ENCODE measurements around the gene LRP3.
"Not testable (repeated sequence)": the region's sequence is repeated elsewhere in the genome, so short reads cannot be mapped to it uniquely, and the experiment has no call there.

Gene LRP3

GRCh38 chr19:33193865-33194362 is at the start of gene LRP3:
TSS of gene LRP3 (plus strand) at chr19:33194330. CDS start at chr19:33194786, 456 bp downstream.
- no peaks in the 10 kb centered on the region for H3K36me3 Mint-ChIP-seq (ENCODE audit: low read depth)
- no peak for TF ChIP-seq CTCF (IDR thresholded peaks at IDR 0.05; ENCODE audit: unreplicated experiment in 3 of 3)
- peak within 1 kb of the TSS in 2 of 3 experiments; percentile 32 to 44 for H3K27ac Mint-ChIP-seq
- H3K4me3 Mint-ChIP-seq, result peak within 1 kb of the TSS; percentile 87 to 92 (median 91)
- H3K4me1 Mint-ChIP-seq, result no peaks in the 10 kb centered on the region
- H3K9me3 Mint-ChIP-seq, result no peaks in the 10 kb centered on the region
- peaks cover 21% of the 10 kb centered on the region for H3K27me3 Mint-ChIP-seq (ENCODE audit: low read depth)

GRCh38 chr19:33146209-33146608 is 47.9 kb upstream of the LRP3 start:
- Mint-ChIP-seq H3K27me3 (ENCODE audit: low read depth) (peaks cover 6% of the 10 kb centered on the region), H3K36me3 (ENCODE audit: low read depth) (no peaks in the 10 kb centered on the region), H3K27ac (no peak overlapping the region), H3K4me3 (no peak overlapping the region), H3K4me1 (no peaks in the 10 kb centered on the region), H3K9me3 (no peaks in the 10 kb centered on the region)
- TF ChIP-seq CTCF (IDR thresholded peaks at IDR 0.05; ENCODE audit: unreplicated experiment in 3 of 3), result no peak

- Mint-ChIP-seq H3K4me3 (no peak overlapping the region), H3K27ac (no peak overlapping the region), H3K4me1 (no peaks in the 10 kb centered on the region), H3K27me3 (ENCODE audit: low read depth) (no peaks in the 10 kb centered on the region), H3K9me3 (no peaks in the 10 kb centered on the region), H3K36me3 (ENCODE audit: low read depth) (no peaks in the 10 kb centered on the region)
- TF ChIP-seq CTCF (IDR thresholded peaks at IDR 0.05; ENCODE audit: unreplicated experiment in 3 of 3), result no peak
Observed at GRCh38 chr19:33147538-33147937, 46.6 kb upstream of the LRP3 start.

GRCh38 chr19:33150852-33151518 is 43.1 kb upstream of the LRP3 start:
- Mint-ChIP-seq H3K9me3 (no peaks in the 10 kb centered on the region), H3K27me3 (ENCODE audit: low read depth) (no peaks in the 10 kb centered on the region), H3K4me1 (no peaks in the 10 kb centered on the region), H3K36me3 (ENCODE audit: low read depth) (no peaks in the 10 kb centered on the region), H3K27ac (no peak overlapping the region), H3K4me3 (no peak overlapping the region)
- no peak for TF ChIP-seq CTCF (IDR thresholded peaks at IDR 0.05; ENCODE audit: unreplicated experiment in 3 of 3)

GRCh38 chr19:33152176-33152575 is 42.0 kb upstream of the LRP3 start:
- Mint-ChIP-seq H3K27ac (no peak overlapping the region), H3K27me3 (ENCODE audit: low read depth) (no peaks in the 10 kb centered on the region), H3K4me3 (no peak overlapping the region)

GRCh38 chr19:33152625-33153024 is 41.5 kb upstream of the LRP3 start:
- not testable (repeated sequence) for H3K36me3 Mint-ChIP-seq (ENCODE audit: low read depth); H3K9me3 Mint-ChIP-seq; H3K27me3 Mint-ChIP-seq (ENCODE audit: low read depth); H3K27ac Mint-ChIP-seq; H3K4me1 Mint-ChIP-seq; H3K4me3 Mint-ChIP-seq

More at GRCh38 chr19:33152176-33152575, 42.0 kb upstream of the LRP3 start:
- no peaks in the 10 kb centered on the region for H3K9me3 Mint-ChIP-seq
- H3K36me3 Mint-ChIP-seq (ENCODE audit: low read depth), result no peaks in the 10 kb centered on the region
- H3K4me1 Mint-ChIP-seq, result no peaks in the 10 kb centered on the region
- no peak for TF ChIP-seq CTCF (IDR thresholded peaks at IDR 0.05; ENCODE audit: unreplicated experiment in 3 of 3)

GRCh38 chr19:33154313-33154712 is 39.8 kb upstream of the LRP3 start:
- not testable (repeated sequence) for H3K27ac Mint-ChIP-seq; H3K36me3 Mint-ChIP-seq (ENCODE audit: low read depth); H3K4me3 Mint-ChIP-seq; H3K9me3 Mint-ChIP-seq; H3K27me3 Mint-ChIP-seq (ENCODE audit: low read depth); H3K4me1 Mint-ChIP-seq

Measured in nephron (organoid).